Activated CD8-positive, alpha-beta T cell treated with anti-CD3 and anti-CD28 coated beads for 36 hours (primary cell): Measurements from ENCODE around the gene FHAD1. TPM values are rescaled to one million over a fixed set of nuclear protein-coding genes. Genes with fewer than 3 reads are reported as not detected.

Source experiments
- ATAC-seq: fragments of 200-7000 bp; cut with Tn5 transposase; one replicate; pipeline ENCODE4 v1.10.0; 2021; ENCODE audit warnings: mild to moderate bottlenecking, moderate library complexity
- CTCF ChIA-PET: fragments of 350-600 bp; sonication (Branson Sonifier 250); formaldehyde crosslinking; loops from one replicate; lab custom pipeline; 2021; ENCODE audit warnings: antibody characterized with exemption; lab: Charles Lee
- POLR2A ChIA-PET: fragments of 350-600 bp; sonication (Branson Sonifier 250); formaldehyde crosslinking; loops from one replicate; lab custom pipeline; 2021; ENCODE audit warnings: antibody characterized with exemption; lab: Charles Lee
- DNase-seq: peaks from one replicate; pipeline ENCODE4 v3.0.0-alpha.2; 2020
- H3K27ac Mint-ChIP-seq: one replicate; pipeline ENCODE4 v1.8.0; 2021; ENCODE audit warnings: mild to moderate bottlenecking, mixed read lengths
- H3K27me3 Mint-ChIP-seq: one replicate; pipeline ENCODE4 v1.8.0; 2021; ENCODE audit warnings: mixed read lengths
- H3K36me3 Mint-ChIP-seq: one replicate; pipeline ENCODE4 v1.8.0; 2021; ENCODE audit warnings: low read depth, mixed read lengths
- H3K4me1 Mint-ChIP-seq: one replicate; pipeline ENCODE4 v1.8.0; 2021; ENCODE audit warnings: low read depth, mixed read lengths
- H3K4me3 Mint-ChIP-seq: one replicate; pipeline ENCODE4 v1.8.0; 2021; ENCODE audit warnings: mild to moderate bottlenecking, moderate library complexity, mixed read lengths
- H3K9me3 Mint-ChIP-seq: one replicate; pipeline ENCODE4 v1.8.0; 2021; ENCODE audit warnings: mixed read lengths
- CTCF ChIP-seq: fragments of 200-600 bp; IDR thresholded peaks from one replicate; pipeline ENCODE4 v1.8.0; 2022; ENCODE audit warnings: antibody characterized with exemption, mild to moderate bottlenecking
- intact Hi-C: fragments of 100-400 bp; cut with micrococcal nuclease; formaldehyde crosslinking; loops from one replicate; pipeline ENCODE4 v1.10.0; 2022
- total RNA-seq, 2 experiments: library from RNA; stranded (reverse); gene quantifications; one replicate each; pipeline ENCODE4 v1.2.3, GENCODE V29; 2021

Gene FHAD1
- total RNA-seq, 2 experiments from 2014 or later, result 0.07 to 0.16 TPM

GRCh38 chr1:15331734-15332133, 84.7 kb downstream of the FHAD1 start:
- CTCF ChIA-PET, result interaction anchor here (1.0 to 3.7 kb wide), 2 partner anchors 8 to 100 kb away, joined by 3 to 26 read pairs; no protein-coding TSS in a partner anchor
- intact Hi-C loops, result no loop called here

DNA sequence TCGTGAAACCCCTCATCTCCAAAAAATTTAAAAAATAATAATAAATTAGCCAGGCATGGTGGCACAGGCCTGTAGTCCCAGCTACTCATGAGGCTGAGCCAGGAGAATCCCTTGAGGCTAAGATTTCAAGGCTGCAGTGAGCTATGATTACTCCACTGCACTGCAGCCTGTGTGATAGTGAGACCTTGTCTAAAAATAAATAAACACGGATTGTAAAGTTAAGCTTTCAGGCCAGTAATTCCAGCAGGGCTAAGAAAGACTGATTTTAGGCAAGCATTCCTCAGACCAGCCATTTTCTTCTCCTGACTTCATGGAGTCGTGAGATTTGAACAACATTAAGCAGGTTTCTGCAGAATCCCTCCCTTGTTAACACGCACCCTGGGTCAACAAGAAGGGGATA, 85.5 kb downstream of the FHAD1 start:
- H3K9me3 Mint-ChIP-seq, result no peaks in the 10 kb centered on the region
- intact Hi-C loops, result no loop called here
- ChIA-PET POLR2A (interaction anchor here (1.0 kb wide), 1 partner anchor 12 kb away, joined by 3 read pairs; no protein-coding TSS in a partner anchor), CTCF (interaction anchor here (1.4 to 3.7 kb wide), 2 partner anchors 9 to 99 kb away, joined by 3 to 26 read pairs; no protein-coding TSS in a partner anchor)
- no peaks in the 10 kb centered on the region for H3K4me1 Mint-ChIP-seq
- no peak overlapping the region for H3K4me3 Mint-ChIP-seq
- no peak for DNase-seq
- TF ChIP-seq CTCF, result no peak
- H3K27me3 Mint-ChIP-seq, result peaks cover 5% of the 10 kb centered on the region
- H3K27ac Mint-ChIP-seq, result no peak overlapping the region
- H3K36me3 Mint-ChIP-seq, result no peaks in the 10 kb centered on the region
- no peak for ATAC-seq

More at GRCh38 chr1:15331734-15332133, 84.7 kb downstream of the FHAD1 start:
- Mint-ChIP-seq H3K4me3 (no peak overlapping the region), H3K36me3 (no peaks in the 10 kb centered on the region), H3K4me1 (no peaks in the 10 kb centered on the region), H3K27me3 (peaks cover 7% of the 10 kb centered on the region), H3K27ac (no peak overlapping the region), H3K9me3 (no peaks in the 10 kb centered on the region)
- ATAC-seq (no peak), DNase-seq (no peak)
- no peak for TF ChIP-seq CTCF
- POLR2A ChIA-PET, result interaction anchor here (1.0 kb wide), 1 partner anchor 11 kb away, joined by 3 read pairs; no protein-coding TSS in a partner anchor

GRCh38 chr1:15332952-15333715, 86.1 kb downstream of the FHAD1 start:
- POLR2A ChIA-PET, result no interaction called here
- CTCF ChIA-PET, result interaction anchor here (1.4 to 3.7 kb wide), 2 partner anchors 9 to 99 kb away, joined by 3 to 26 read pairs; no protein-coding TSS in a partner anchor
- Mint-ChIP-seq H3K27ac (no peak overlapping the region), H3K9me3 (no peaks in the 10 kb centered on the region), H3K4me1 (no peaks in the 10 kb centered on the region), H3K27me3 (peaks cover 5% of the 10 kb centered on the region), H3K36me3 (no peaks in the 10 kb centered on the region), H3K4me3 (no peak overlapping the region)
- ATAC-seq (no peak), DNase-seq (no peak)
- no peak for TF ChIP-seq CTCF
- intact Hi-C loops, result no loop called here

- Mint-ChIP-seq H3K4me3 (no peak overlapping the region), H3K9me3 (no peaks in the 10 kb centered on the region), H3K27me3 (peaks cover 5% of the 10 kb centered on the region), H3K4me1 (no peaks in the 10 kb centered on the region), H3K27ac (no peak overlapping the region), H3K36me3 (no peaks in the 10 kb centered on the region)
- intact Hi-C loops, result no loop called here
- no peak for TF ChIP-seq CTCF
- ChIA-PET CTCF (interaction anchor here (3.7 kb wide), 1 partner anchor 11 kb away, joined by 26 read pairs; no protein-coding TSS in a partner anchor), POLR2A (interaction anchor here (0.9 kb wide), 2 partner anchors 51 to 81 kb away, joined by 3 read pairs; no protein-coding TSS in a partner anchor)
- DNase-seq (no peak), ATAC-seq (no peak)
Measured at GRCh38 chr1:15334995-15335394, 88.0 kb downstream of the FHAD1 start.

DNA sequence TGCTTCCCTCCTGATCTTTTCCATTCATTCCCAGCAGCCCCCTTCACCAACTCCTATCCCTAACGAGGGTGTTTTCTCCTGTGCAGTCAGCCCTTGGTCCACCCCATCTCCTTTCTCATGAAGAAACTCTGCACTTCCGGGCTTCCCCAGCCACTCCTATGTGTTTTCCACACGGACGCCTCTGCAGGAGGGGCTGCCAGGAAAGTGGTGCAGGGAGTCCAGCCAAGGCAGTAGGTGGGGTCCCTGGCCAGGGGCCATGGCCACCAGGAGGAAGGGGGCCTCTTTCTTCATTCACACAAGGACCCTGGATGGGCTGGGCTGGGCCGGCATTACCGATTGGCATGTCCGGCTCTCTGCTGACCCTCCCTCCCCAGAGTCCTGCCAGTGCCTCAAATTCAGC, 89.8 kb downstream of the FHAD1 start:
- intact Hi-C loops, result no loop called here
- Mint-ChIP-seq H3K4me3 (no peak overlapping the region), H3K36me3 (no peaks in the 10 kb centered on the region), H3K9me3 (no peaks in the 10 kb centered on the region), H3K4me1 (peaks cover 4% of the 10 kb centered on the region), H3K27ac (no peak overlapping the region), H3K27me3 (peaks cover 5% of the 10 kb centered on the region)
- ChIA-PET CTCF (no interaction called here), POLR2A (no interaction called here)
- DNase-seq (no peak), ATAC-seq (no peak)
- no peak for TF ChIP-seq CTCF
